HepG2 (cell line): ENCODE data around the gene RPL34. TPM values are rescaled to one million over a fixed set of nuclear protein-coding genes. Genes with fewer than 3 reads are reported as not detected.

Source experiments
- CREBL2 ChIP-seq: sonication (generic); formaldehyde crosslinking; IDR thresholded peaks from 2 replicates; pipeline ENCODE4 v1.8.1; 2023; ENCODE audit warnings: missing genetic modification reagents, mild to moderate bottlenecking, borderline replicate concordance
- FOXA1 ChIP-seq, 2 experiments: fragments of 450-650 bp in 1 of 2; sonication (generic) in 1 of 2; formaldehyde crosslinking in 1 of 2; IDR thresholded peaks; 2 replicates each; pipeline versions ENCODE4 v1.4.0 to v1.6.1; 2016 to 2020; ENCODE audit warnings: missing genetic modification reagents in 1 of 2
- GLMP ChIP-seq: sonication (generic); formaldehyde crosslinking; IDR thresholded peaks from 2 replicates; pipeline ENCODE4 v1.9.0; 2021; ENCODE audit warnings: missing genetic modification reagents, mild to moderate bottlenecking, borderline replicate concordance
- IRF9 ChIP-seq: sonication (generic); formaldehyde crosslinking; IDR thresholded peaks from 2 replicates; pipeline ENCODE4 v1.8.0; 2022; ENCODE audit warnings: missing genetic modification reagents, mild to moderate bottlenecking, borderline replicate concordance
- NFAT5 ChIP-seq: sonication (generic); formaldehyde crosslinking; IDR thresholded peaks from 2 replicates; pipeline ENCODE4 v1.4.0; 2020; ENCODE audit warnings: missing genetic modification reagents
- NFIC ChIP-seq: IDR thresholded peaks from 2 replicates; pipeline ENCODE4 v1.6.1; 2012; ENCODE audit warnings: mild to moderate bottlenecking, low read length, inconsistent platforms
- NONO ChIP-seq, 2 experiments: fragments of 450-650 bp in 1 of 2; sonication (generic) in 1 of 2; formaldehyde crosslinking in 1 of 2; IDR thresholded peaks in 1 of 2; conservative IDR thresholded peaks in 1 of 2; 2 replicates each; pipeline versions ENCODE4 v1.6.1 to v1.8.0; 2017 to 2022; ENCODE audit warnings: mild to moderate bottlenecking in 1 of 2, missing genetic modification reagents in 1 of 2, moderate library complexity in 1 of 2
- RELA ChIP-seq: sonication (generic); formaldehyde crosslinking; IDR thresholded peaks from 2 replicates; pipeline ENCODE4 v1.4.0; 2020; ENCODE audit warnings: missing genetic modification reagents
- TRAFD1 ChIP-seq: sonication (generic); formaldehyde crosslinking; IDR thresholded peaks from 2 replicates; pipeline ENCODE4 v1.5.1; 2020; ENCODE audit warnings: missing genetic modification reagents, mild to moderate bottlenecking, borderline replicate concordance
- ZBTB25 ChIP-seq: IDR thresholded peaks from 2 replicates; pipeline ENCODE4 v1.6.1; 2018; ENCODE audit warnings: missing genetic modification reagents
- ZBTB7B ChIP-seq: sonication (generic); formaldehyde crosslinking; IDR thresholded peaks from 2 replicates; pipeline ENCODE4 v1.4.0; 2020; ENCODE audit warnings: missing genetic modification reagents
- ZNF704 ChIP-seq: sonication (generic); formaldehyde crosslinking; IDR thresholded peaks from 2 replicates; pipeline ENCODE4 v1.8.1; 2023; ENCODE audit warnings: mild to moderate bottlenecking, inconsistent platforms, moderate library complexity, missing genetic modification reagents, borderline replicate concordance
- ZNF781 ChIP-seq: sonication (generic); formaldehyde crosslinking; IDR thresholded peaks from 2 replicates; pipeline ENCODE4 v1.5.1; 2020; ENCODE audit warnings: borderline replicate concordance, mild to moderate bottlenecking, missing genetic modification reagents; ENCODE audit errors: not compliant biosample characterization
- ZNF879 ChIP-seq: sonication (generic); formaldehyde crosslinking; IDR thresholded peaks from 2 replicates; pipeline ENCODE4 v1.8.1; 2023; ENCODE audit warnings: missing genetic modification reagents
- polyA plus RNA-seq, 8 experiments: library from polyadenylated mRNA; depleted of rRNA in 3 of 8; stranded (reverse) in 7 of 8; unstranded in 1 of 8; fragments of >200 nt; fragmentation: Illumina TruSeq in 4 of 8; extraction: Trizol in 4 of 8; gene quantifications; 2 replicates each; pipeline versions ENCODE4 v1.2.1 to v1.2.3, GENCODE V29; 2011 to 2016; ENCODE audit warnings: low read depth in 4 of 8, missing spikeins in 1 of 8, mixed read lengths in 1 of 8; ENCODE audit not compliant: insufficient read depth in 1 of 8
- total RNA-seq, 5 experiments: library from RNA; depleted of rRNA; stranded (reverse); fragments of >200 nt; fragmentation: Illumina TruSeq; extraction: Trizol; gene quantifications; 2 replicates each; pipeline ENCODE4 v1.2.3, GENCODE V29; 2016; ENCODE audit warnings: low read depth in 1 of 5

Gene RPL34
- total and polyA plus RNA-seq, 2 of the 13 experiments (the other 11 are each of a cell fraction or from before 2014, with no cell fraction given) = 2,235 to 3,985 TPM

GRCh38 chr4:108650212-108651013 lies 30.0 kb downstream of the RPL34 start, which contains the start of gene OSTC (continued):
- no peak for TF ChIP-seq NFAT5 (CRISPR knock-in tag)
- TF ChIP-seq NFIC = no peak
- TF ChIP-seq ZNF781 (CRISPR knock-in tag) = no peak
- TF ChIP-seq CREBL2 (CRISPR knock-in tag) = no peak
- TF ChIP-seq FOXA1 (IDR thresholded peaks at IDR 0.05) = no peak
- TF ChIP-seq FOXA1 (CRISPR knock-in tag; IDR thresholded peaks at IDR 0.05) = no peak
- no peak for TF ChIP-seq TRAFD1 (CRISPR knock-in tag)
- 0 out of 2 replicates have a peak, but pooled peaks have one; percentile 51 for TF ChIP-seq ZNF704 (CRISPR knock-in tag)
- no peak for TF ChIP-seq NONO (IDR thresholded peaks at IDR 0.05)
- TF ChIP-seq NONO (CRISPR knock-in tag; conservative IDR thresholded peaks at IDR 0.05) = peak; percentile 43; the same call in 1 of the 2 replicates
- no peak for TF ChIP-seq ZBTB7B (CRISPR knock-in tag)
- 0 out of 2 replicates have a peak, but pooled peaks have one; percentile 43 for TF ChIP-seq ZBTB25 (CRISPR knock-in tag)
- TF ChIP-seq RELA (CRISPR knock-in tag) = no peak
- TF ChIP-seq IRF9 (CRISPR knock-in tag) = no peak
- no peak for TF ChIP-seq GLMP (CRISPR knock-in tag)
- no peak for TF ChIP-seq ZNF879 (CRISPR knock-in tag)
